Kidney glomerular epithelial cell (primary cell): ENCODE measurements around the gene CABP4.
"Not testable (repeated sequence)": the region's sequence is repeated elsewhere in the genome, so short reads cannot be mapped to it uniquely, and the experiment has no call there.

Source experiments
- DNase-seq: peaks from one replicate; lab custom pipeline; 2025; lab: John Stamatoyannopoulos, UW

CABP4 gene

DNA sequence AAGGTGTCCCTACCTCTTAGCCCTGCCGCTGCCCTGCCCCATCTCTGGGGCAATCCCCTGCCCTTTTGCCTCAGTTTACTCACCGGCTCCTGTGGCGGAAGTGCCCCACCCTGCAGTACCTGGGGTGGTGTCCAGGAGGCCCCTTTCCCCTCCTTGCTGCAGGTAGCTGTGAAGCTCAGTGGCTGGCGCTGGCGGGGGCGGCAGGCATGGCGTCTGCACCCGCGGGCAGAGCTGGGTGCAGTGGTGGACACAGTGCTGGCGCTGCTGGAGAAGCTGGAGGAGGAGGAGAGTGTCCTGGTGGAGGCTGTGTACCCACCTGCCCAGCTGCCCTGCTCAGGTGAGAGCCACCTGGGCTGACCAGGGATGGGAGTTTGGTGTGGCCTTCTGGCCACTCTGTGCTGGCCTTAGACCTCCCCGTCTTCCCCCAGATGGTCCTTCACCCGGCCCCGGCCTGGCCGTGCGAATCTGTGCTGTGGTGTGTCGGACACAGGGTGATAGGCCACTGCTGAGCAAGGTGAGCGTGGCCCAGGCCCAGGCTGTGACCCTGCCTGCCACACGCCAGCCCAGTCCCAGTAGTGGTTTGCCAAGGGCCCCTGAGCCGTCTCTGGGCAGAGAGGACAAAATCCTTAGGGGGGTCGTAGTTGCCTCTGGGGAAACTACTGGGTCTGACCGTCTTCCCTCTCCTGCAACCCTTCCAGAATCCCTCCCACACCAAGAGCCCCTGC lies 35.7 kb upstream of the CABP4 start:
- no peak for DNase-seq

DNA sequence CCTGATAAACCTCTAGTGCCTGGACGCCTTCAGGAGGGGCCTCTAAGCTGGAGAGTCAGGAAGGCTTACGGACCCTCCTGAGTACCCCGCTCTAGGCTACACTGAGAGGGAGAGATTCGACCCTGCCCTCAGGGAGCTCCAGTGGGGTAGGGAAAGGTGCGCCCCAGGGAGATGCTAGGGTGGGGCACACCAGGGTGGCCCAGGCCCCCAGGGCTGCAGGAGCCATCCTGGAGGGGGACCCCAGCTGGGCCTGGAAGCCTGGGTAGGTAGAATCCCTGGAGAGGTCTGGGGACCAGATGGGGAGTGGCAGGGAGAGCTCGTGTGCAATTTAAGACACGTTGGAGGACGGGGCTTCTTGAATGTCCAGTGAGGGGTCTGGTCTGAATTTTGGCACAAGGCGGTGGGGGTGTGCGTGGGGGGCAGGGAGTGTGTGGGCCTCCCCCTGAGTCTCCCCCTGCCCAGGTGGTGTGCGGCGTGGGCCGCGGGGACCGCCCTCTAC lies 35.0 kb upstream of the CABP4 start:
- no peak for DNase-seq

DNA sequence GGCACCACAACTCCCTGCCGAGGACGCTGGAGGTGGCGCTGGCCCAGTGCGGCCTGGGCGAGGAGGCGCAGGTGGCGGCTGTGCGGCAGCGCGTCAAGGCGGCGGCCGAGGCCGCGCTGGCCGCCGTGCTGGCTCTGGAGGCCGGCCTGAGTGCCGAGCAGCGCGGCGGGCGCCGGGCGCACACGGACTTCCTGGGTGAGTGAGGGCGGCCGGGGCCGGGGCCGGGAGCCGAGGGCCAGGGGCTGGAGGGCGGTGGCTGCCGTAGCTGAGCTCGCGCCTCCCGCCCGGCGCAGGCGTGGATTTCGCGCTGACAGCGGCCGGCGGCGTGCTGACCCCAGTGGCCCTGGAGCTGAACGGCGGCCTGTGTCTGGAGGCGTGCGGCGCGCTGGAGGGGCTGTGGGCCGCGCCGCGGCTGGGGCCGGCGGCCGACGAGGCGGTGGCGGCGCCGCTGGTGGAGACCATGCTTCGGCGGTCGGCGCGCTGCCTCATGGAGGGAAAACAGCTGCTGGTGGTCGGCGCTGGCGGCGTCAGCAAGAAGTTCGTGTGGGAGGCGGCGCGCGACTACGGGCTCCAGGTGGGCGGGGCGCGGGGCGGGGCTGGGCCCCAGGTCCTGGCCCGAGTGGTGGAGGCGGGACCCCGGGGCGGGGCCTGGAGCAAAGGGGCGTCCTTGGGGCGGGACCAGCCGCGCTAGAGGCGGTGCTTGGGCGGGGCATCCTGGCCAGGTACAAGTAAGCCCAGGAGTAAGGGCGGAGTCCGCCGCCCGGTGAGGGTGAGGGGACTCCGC lies 34.3 kb upstream of the CABP4 start:
- peak; percentile 68 for DNase-seq

DNA sequence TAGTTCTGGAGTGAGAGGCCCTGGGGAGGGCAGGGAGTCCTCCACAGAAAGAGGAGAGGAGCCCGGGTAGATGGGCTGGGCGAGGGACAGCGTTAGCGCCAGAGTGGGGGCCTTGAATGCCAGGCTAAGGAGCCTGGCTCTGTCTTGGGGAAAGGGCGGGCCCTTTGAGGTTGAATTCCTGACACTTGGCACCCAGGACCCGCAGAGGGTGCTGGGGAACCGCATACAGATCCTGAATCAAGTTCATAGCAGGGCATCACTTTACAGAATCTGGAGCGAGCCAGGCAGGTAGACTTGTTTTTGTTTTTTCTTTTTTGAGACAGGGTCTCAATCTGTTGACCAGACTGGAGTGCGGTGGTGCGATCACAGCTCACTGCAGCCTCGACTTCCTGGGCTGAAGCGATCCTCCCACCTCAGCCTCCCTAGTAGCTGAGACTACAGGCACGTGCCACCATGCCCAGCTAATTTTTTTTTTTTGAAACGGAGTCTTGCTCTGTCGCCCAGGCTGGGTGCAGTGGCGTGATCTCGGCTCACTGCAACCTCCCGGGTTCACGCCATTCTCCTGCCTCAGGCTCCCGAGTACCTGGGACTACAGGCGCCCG lies 33.6 kb upstream of the CABP4 start:
- DNase-seq = no peak

DNA sequence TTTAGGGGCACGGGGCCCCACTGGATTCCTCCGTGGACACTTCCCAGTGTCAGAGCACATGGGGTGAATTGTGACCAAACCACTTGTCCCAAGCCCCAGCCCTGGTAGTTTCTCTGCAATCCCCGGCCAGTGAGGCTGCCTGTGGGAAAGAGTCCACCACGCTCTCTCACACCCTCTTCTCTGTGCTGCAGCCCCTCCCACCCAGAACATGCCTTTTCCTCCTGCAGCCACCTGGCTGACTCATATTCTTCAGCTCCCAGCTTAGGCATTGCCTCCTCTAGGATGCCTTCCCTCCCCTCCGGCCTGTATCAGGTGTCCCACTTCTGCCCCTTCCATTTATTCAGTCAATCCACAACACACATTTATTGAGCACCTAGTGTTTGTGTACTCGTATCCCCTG lies 32.3 kb upstream of the CABP4 start:
- no peak for DNase-seq

DNA sequence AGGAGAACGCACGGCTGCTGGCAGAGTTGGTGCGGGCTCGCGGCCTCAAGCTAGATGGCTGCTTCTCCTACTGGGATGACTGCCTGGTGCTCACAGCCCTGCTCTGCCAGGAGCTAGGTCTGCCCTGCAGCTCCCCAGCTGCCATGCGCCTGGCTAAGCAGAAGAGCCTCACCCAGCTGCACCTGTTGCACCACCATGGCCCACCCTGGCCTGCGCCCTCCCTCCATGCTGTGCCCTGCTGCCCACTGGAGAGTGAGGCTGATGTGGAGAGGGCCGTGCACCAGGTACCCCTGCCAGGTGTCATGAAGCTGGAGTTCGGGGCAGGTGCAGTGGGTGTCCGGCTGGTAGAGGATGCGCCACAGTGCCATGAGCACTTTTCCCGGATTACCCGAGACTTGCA lies 31.7 kb upstream of the CABP4 start:
- no peak for DNase-seq

DNA sequence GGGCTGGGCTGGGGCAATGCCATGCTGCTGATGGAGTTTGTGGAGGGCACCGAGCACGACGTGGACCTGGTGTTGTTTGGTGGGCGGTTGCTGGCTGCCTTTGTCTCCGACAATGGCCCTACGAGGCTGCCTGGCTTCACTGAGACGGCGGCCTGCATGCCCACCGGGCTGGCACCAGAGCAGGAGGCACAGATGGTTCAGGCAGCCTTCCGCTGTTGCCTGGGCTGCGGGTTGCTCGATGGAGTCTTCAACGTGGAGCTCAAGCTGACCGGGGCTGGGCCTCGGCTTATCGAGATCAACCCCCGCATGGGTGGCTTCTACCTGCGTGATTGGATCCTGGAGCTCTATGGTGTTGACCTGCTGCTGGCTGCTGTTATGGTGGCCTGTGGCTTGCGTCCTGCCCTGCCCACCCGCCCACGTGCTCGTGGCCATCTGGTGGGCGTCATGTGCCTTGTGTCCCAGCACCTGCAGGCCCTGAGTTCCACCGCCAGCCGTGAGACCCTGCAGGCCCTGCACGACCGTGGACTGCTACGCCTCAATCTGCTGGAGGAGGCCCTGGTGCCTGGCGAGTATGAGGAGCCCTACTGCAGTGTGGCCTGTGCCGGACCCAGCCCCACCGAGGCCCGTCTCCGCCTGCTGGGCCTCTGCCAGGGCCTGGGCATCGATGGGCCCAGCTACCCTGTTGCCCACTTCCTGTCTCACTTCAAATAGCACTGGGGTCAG lies 31.1 kb upstream of the CABP4 start:
- DNase-seq = no peak

DNA sequence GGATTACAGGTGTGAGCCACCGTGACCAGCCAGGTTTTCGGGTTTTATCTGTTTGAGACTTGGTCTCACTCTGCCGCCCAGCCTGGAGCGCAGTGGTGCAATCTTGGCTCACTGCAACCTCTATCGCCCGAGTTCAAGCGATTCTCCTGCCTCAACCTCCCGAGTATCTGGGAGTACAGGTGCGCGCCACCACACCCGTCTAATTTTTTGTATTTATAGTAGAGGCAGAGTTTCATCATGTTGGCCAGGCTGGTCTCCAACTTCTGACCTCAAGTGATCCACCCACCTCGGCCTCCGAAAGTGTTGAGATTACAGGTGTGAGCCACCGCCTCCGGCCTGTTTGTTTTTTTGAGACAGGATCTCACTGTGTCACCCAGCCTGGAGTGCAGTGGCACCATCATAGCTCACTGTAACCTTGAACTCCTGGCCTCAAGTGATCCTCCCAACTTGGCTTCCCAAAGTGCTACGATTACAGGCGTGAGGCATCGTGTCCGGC lies 27.7 kb upstream of the CABP4 start:
- DNase-seq = not testable (repeated sequence)

DNA sequence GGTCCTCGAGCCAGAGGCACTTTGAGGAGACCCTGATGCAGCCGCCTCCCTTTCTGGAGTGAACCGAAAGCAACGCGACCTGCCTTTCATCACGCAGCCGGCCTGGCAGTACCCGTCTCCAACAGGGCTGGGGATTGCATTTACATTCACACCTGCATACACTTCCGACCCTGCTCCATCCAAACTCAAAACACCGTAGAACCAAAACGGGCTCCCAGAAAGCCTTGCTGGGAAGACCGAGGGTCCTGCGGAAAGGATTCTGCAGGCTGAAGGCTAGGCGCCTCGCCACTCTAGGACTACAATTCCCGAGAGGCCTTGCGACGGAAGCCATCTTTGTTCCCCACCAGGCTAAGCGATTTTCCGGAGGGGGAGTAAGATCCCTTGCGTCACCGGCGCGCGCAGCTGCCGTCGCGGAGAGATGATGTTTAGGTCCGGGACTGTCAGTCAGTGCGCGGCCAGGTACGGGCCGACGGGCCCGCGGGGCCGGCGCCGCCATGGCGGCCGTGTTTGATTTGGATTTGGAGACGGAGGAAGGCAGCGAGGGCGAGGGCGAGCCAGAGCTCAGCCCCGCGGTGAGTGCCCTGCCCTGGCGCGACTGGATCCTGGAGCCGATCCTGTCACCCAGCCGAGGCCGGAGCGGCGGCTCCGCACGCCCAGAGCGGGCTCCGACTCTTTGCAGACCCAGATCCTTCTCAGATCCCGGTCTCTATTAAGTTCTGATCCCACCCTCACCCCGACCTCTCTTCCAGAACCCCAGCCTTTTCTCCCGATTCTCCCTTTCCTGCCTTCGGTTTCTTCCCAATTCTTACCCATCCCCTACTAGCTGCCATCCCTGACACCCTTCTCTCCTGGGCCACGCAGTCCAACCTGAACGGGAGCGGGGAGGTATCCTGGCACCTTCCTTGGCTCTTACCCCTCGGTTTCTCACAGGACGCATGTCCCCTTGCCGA lies 26.8 kb upstream of the CABP4 start, which contains the start of gene RPS6KB2:
TSS of gene RPS6KB2 (plus strand) at position 443 of the 950 bp plus-strand sequence. CDS start at position 495, 52 bp downstream.
- peak; percentile 93 for DNase-seq

DNA sequence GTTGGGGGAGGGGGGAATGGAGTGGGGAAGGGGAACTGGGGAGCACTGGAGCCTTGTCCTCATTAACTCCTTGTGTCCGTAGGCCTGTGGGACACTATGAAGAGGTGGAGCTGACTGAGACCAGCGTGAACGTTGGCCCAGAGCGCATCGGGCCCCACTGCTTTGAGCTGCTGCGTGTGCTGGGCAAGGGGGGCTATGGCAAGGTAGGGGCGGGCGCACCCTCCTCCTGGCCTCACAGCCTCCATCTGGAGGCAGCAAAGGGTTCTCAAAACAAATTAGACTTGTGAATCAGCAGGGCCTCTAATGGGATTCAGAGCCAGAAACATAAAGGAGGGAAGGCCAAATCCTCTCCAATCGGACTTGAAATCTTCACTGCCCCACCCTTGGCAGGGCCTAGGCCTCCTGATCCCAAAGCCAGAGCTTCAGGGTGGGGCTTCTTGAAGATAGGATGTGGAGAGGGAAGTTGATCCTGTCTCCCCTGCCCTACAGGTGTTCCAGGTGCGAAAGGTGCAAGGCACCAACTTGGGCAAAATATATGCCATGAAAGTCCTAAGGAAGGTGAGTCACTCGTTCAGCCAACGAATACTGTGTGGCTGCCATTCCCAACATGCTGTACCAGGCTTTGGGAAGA lies 26.0 kb upstream of the CABP4 start:
- no peak for DNase-seq

DNA sequence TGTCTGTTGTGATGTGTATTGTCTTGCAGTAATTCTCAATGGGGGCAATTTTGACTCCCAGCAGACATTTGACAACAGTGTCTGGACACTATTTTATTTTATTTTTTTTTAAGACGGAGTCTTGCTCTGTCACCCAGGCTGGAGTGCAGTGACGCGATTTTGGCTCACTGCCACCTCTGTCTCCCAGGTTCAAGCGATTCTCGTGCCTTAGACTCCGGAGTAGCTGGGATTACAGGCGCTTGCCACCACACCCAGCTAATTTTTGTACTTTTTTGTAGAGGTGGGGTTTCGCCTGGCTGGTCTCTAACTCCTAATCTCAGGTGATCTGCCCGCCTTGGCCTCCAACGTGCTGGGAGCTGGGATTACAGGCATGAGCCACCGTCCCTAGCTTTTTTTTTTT lies 25.4 kb upstream of the CABP4 start:
- no peak for DNase-seq

DNA sequence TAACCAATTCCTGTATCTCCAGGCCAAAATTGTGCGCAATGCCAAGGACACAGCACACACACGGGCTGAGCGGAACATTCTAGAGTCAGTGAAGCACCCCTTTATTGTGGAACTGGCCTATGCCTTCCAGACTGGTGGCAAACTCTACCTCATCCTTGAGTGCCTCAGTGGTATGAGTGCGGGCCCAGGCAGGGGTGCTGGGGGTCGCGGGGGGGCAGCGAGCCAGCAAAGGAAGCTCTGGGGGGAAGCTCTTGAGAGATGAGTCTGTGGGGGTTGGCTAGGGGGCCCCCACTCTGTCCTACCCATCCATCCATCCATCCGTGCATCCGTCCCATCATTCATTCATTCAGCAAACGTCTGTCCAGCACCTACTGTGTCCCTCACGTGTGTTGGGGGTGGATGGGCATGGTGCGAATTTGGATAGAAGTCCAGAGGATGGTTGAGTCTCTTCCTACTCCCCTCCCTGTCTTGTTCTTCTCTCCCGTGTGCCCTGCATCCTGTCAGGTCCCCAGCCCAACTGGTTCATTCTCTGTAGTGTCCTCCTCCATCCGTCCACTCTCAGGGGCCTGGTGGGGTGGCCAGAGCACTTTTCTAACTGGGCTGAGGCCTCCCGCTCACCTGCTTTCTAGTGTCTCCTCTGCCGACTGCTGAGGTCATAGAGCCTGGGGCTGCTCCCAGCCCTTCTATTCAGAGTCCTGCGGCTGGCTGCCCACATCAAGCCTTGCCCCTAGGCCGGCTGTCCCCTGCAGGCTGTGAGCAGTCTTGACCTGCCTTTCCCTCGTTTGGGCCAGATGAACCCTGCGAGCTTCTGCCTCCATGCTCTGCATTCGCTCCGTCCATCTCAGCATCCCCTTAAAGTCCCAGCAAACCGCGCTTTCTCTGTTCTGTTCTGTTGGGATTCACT lies 23.6 kb upstream of the CABP4 start:
- DNase-seq = no peak

DNA sequence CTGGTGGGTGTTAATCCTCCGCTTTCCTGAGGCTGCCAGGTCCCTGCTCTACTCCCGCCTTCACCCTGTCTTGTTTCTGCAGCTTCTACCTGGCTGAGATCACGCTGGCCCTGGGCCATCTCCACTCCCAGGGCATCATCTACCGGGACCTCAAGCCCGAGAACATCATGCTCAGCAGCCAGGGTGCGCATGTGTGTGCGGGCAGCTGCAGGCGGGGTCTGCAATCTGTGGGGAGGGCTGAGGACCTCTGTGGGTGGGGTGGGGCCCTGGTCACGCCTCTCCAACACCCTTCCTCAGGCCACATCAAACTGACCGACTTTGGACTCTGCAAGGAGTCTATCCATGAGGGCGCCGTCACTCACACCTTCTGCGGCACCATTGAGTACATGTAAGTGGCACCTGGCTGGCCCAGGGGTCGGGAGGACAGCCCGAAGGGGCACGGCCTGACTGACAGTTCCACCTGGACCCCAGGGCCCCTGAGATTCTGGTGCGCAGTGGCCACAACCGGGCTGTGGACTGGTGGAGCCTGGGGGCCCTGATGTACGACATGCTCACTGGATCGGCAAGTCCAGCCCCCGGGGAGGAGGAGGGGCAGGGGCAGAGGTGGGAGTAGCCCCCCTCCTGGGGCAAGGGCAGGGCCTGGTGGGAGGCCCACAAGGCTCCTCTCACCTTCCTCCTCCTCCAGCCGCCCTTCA lies 22.4 kb upstream of the CABP4 start:
- DNase-seq = no peak

DNA sequence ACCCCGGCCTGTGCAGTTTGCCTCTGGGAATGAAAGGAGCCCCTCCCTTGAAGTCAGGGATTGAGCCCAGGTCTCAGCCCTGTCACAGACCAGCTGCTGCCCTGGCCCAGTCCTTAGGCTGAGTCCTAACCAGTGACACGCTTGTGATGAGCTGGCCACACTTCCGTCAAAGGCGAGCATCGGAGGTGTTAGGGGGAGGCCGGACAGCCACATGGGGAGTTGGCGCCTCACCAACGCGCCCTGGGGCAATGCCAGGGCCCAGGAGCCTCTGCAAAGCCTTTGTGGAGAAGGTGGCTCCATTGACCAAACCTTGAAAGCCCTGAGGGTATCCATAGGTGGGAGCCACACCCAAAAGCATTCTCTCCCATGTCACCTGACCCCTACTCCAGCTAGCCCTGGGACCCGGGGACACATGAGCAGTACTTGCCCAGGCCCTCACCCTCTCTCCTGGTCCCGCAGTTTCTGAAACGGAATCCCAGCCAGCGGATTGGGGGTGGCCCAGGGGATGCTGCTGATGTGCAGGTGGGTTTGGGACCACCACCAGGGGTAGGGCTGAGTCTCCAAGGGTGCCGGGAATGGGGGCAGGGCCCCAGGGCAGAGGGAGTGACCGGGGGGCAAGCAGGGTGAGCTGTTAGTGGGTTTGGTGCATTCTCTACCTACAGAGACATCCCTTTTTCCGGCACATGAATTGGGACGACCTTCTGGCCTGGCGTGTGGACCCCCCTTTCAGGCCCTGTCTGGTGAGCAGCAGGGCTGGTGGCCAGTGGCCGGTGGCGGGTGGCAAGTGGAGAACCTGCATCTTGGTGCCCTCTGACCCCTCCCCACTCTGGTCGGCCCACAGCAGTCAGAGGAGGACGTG lies 21.4 kb upstream of the CABP4 start:
- DNase-seq = no peak

DNA sequence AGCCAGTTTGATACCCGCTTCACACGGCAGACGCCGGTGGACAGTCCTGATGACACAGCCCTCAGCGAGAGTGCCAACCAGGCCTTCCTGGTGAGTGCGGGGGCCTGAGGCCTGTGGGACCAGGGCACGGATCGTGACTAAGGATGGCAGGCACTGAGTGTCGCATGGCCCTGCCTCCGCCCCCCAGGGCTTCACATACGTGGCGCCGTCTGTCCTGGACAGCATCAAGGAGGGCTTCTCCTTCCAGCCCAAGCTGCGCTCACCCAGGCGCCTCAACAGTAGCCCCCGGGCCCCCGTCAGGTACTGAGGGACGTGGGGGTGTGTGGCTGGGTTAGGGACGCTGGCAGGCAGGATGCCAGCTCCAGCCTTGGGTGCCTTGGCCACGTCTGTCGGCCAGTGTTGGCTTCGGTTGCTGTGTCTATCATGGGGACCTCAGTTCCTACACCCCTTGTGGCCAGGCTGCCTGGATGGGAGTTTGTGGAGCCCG lies 20.7 kb upstream of the CABP4 start:
- DNase-seq = no peak

DNA sequence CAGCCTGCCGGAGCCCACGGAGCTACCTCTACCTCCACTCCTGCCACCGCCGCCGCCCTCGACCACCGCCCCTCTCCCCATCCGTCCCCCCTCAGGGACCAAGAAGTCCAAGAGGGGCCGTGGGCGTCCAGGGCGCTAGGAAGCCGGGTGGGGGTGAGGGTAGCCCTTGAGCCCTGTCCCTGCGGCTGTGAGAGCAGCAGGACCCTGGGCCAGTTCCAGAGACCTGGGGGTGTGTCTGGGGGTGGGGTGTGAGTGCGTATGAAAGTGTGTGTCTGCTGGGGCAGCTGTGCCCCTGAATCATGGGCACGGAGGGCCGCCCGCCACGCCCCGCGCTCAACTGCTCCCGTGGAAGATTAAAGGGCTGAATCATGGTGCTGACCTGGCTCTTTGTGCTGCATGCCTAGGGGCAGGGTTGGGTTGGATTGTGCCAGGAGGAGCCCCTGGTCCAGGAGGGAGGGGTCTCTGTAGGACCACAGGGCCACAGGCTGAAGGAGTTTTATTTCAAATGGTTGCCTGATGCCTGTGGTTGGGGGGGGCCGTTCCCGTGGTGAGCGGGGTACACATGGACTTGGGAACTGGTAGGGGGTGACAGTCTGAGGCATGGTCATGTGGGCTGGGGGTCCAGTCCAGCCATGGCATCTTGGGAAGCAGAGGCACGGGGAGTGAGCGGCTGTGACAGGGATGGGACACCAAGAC lies 20.0 kb upstream of the CABP4 start:
- DNase-seq = no peak
